Measurements from ENCODE around the gene RPS19BP1.
"Not testable (repeated sequence)": the region's sequence is repeated elsewhere in the genome, so short reads cannot be mapped to it uniquely, and the experiment has no call there.

The RPS19BP1 gene

DNA sequence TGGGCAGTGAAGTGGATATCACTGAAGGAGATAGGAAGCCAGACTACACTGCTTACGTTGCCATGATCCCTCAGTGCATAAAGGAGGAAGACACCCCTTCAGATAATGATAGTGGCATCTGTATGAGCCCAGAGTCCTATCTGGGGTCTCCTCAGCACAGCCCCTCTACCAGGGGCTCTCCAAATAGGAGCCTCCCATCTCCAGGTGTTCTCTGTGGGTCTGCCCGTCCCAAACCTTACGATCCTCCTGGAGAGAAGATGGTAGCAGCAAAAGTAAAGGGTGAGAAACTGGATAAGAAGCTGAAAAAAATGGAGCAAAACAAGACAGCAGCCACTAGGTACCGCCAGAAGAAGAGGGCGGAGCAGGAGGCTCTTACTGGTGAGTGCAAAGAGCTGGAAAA is 10.5 kb downstream of the RPS19BP1 start:
- peak overlapping the region; percentile 98 for H3K27ac Mint-ChIP-seq (ENCODE audit: low read depth)
- not testable (repeated sequence) for DNase-seq (ENCODE audit: low spot score in 2 of 2); ATAC-seq (replicated peaks; ENCODE audit: extremely low read depth, poor library complexity, severe bottlenecking); H3K27me3 Mint-ChIP-seq; H3K9me3 Mint-ChIP-seq
- peaks cover 63% of the 10 kb centered on the region for H3K36me3 Mint-ChIP-seq (ENCODE audit: insufficient read depth)
- H3K4me3 Mint-ChIP-seq = peak overlapping the region; percentile 90
- H3K4me1 Mint-ChIP-seq = peaks cover 46% of the 10 kb centered on the region

DNA sequence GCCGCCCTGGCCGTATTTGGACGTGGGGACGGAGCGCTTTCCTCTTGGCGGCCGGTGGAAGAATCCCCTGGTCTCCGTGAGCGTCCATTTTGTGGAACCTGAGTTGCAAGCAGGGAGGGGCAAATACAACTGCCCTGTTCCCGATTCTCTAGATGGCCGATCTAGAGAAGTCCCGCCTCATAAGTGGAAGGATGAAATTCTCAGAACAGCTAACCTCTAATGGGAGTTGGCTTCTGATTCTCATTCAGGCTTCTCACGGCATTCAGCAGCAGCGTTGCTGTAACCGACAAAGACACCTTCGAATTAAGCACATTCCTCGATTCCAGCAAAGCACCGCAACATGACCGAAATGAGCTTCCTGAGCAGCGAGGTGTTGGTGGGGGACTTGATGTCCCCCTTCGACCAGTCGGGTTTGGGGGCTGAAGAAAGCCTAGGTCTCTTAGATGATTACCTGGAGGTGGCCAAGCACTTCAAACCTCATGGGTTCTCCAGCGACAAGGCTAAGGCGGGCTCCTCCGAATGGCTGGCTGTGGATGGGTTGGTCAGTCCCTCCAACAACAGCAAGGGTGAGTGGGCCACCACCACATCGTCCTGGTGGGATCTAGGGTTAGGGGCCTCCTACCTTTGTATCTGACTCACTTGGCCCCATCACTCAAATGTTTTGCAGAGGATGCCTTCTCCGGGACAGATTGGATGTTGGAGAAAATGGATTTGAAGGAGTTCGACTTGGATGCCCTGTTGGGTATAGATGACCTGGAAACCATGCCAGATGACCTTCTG is 11.3 kb downstream of the RPS19BP1 start:
- Mint-ChIP-seq H3K4me3 (peak overlapping the region; percentile 90), H3K4me1 (peaks cover 40% of the 10 kb centered on the region), H3K36me3 (ENCODE audit: insufficient read depth) (peaks cover 61% of the 10 kb centered on the region), H3K27ac (ENCODE audit: low read depth) (peak overlapping the region; percentile 98)
- H3K27me3 Mint-ChIP-seq; ATAC-seq (replicated peaks; ENCODE audit: extremely low read depth, poor library complexity, severe bottlenecking); DNase-seq (ENCODE audit: low spot score in 2 of 2); H3K9me3 Mint-ChIP-seq: not testable (repeated sequence)

DNA sequence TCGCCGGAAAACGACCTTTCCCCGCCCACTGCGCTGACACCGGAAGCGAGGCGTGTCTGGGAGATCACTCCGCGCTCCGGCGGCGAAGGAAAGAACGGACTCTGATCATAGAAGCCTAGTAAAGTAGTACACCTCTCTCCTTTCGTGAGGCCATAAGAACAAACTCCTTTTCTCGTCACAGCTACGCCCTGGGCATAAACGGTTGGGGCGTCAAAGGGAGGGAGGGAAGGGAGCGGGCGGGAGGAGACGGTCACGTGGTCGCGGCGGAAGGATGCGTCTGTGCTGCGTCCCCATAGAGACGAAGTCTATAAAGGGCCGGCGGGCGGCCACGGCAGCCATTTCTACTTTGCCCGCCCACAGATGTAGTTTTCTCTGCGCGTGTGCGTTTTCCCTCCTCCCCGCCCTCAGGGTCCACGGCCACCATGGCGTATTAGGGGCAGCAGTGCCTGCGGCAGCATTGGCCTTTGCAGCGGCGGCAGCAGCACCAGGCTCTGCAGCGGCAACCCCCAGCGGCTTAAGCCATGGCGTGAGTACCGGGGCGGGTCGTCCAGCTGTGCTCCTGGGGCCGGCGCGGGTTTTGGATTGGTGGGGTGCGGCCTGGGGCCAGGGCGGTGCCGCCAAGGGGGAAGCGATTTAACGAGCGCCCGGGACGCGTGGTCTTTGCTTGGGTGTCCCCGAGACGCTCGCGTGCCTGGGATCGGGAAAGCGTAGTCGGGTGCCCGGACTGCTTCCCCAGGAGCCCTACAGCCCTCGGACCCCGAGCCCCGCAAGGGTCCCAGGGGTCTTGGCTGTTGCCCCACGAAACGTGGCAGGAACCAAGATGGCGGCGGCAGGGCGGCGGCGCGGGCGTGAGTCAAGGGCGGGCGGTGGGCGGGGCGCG is 12.1 kb downstream of the RPS19BP1 start, which contains the start of gene ATF4:
Gene ATF4, plus strand, starts transcription at position 337 of the 880 bp plus-strand sequence. CDS start 884 bp downstream, outside the sequence.
- Mint-ChIP-seq H3K36me3 (ENCODE audit: insufficient read depth) (peaks cover 60% of the 10 kb centered on the region), H3K27me3 (no peaks in the 10 kb centered on the region), H3K4me3 (peak within 1 kb of the TSS; percentile 90), H3K9me3 (no peaks in the 10 kb centered on the region), H3K4me1 (peaks cover 37% of the 10 kb centered on the region), H3K27ac (ENCODE audit: low read depth) (peak within 1 kb of the TSS; percentile 98)
- ATAC-seq (replicated peaks; ENCODE audit: extremely low read depth, poor library complexity, severe bottlenecking) (peak; percentile 45), DNase-seq (ENCODE audit: low spot score in 2 of 2) (peak; percentile 88 to 96)

DNA sequence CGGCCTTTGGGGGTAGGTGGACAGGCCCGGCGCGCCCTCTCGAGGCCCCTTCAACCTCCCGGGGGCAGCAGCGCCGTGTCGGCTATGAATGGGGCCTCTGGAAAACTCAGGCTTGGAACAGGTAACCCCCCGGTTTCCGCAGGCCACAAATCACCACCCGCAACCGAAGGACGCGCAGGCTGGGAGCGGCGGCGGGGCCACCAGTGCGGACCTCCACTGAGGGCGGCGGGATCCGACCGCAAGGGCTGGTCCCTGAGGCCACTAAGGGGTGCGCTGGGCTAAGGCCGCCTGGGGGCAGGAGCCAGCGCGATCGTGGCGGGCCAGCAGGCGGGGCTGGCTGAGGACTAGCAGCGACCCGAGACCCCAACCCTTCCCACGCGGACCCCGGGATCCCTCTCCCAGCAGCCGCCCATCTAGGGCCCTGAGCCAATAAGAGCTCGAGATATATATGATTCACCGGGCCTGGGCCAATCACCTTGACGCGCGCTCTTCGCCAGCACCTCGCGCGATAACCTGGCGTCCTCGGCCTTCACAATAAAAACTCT is 12.8 kb downstream of the RPS19BP1 start:
- Mint-ChIP-seq H3K9me3 (no peaks in the 10 kb centered on the region), H3K27ac (ENCODE audit: low read depth) (peak overlapping the region; percentile 98), H3K4me1 (peaks cover 32% of the 10 kb centered on the region), H3K4me3 (peak overlapping the region; percentile 90), H3K36me3 (ENCODE audit: insufficient read depth) (peaks cover 60% of the 10 kb centered on the region), H3K27me3 (no peaks in the 10 kb centered on the region)
- no peak for DNase-seq (ENCODE audit: low spot score in 2 of 2)
- ATAC-seq (replicated peaks; ENCODE audit: extremely low read depth, poor library complexity, severe bottlenecking) = peak; percentile 93

DNA sequence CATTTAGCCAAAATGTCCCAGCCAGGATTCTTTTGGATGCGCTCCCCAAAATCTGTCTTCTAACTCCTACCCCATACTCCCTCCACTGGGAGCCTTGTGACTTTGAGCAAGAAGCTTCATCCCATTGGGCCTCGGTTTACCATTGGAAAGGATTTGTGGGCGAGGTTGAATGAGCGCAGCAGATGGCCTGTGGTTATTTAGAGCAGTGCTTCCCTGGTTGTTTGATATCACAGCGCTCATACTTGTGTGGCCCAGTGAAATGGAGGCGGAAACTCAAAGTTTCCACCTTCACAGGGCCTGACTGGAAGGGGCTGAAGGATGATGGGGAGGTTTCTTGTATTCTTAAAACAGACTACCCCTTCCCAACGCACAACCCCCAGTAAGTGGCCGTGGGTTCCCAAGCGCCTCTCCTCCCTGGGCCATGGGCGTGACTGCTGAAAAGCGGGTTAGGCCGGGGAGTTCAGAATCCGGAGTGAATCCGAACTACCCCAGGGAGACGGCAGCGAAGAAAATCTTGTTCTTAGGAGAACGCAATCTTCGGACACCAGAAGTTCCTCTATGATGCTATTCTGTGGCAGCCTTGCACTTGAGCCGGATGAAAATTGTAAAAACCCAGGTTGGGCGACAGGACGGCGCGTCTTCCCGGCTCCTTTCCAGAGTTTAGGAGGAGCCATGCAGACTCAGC is 13.4 kb downstream of the RPS19BP1 start:
- Mint-ChIP-seq H3K36me3 (ENCODE audit: insufficient read depth) (peaks cover 58% of the 10 kb centered on the region), H3K4me1 (peaks cover 34% of the 10 kb centered on the region), H3K4me3 (peak overlapping the region; percentile 90)

DNA sequence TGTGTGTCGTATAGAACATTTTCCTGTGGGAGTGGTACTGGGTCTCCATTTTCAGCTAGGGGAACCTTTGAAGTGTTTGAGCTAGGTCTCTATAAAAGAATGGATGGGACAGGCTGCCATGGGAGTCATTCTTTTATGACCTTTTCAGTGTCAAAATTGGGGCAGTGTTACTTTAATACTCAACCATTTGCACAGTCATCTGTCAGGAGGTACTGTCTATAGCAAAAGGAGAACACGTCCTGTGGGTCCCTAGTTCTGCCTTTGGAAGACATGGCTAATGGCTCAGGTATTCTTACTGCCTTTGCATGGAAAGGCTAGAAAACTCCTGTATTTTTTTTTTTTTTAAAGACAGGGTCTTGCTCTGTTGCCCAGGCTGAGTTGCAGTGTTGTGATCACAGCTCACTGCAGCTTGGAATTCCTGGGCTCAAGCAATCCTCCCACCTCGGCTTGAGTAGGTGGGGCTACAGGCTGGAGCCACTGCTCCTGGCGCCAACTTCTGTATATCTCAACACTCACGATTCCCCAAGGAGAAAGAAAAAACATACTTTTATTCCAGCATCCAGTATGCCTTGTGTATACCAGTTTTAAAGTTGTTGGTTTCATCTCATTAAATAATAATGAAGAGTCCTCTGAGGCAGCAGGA is 14.3 kb downstream of the RPS19BP1 start:
- DNase-seq (ENCODE audit: low spot score in 2 of 2) (no peak), ATAC-seq (replicated peaks; ENCODE audit: extremely low read depth, poor library complexity, severe bottlenecking) (no peak)
- H3K27ac Mint-ChIP-seq (ENCODE audit: low read depth) = no peak overlapping the region
- no peaks in the 10 kb centered on the region for H3K9me3 Mint-ChIP-seq
- peaks cover 56% of the 10 kb centered on the region for H3K36me3 Mint-ChIP-seq (ENCODE audit: insufficient read depth)
- no peaks in the 10 kb centered on the region for H3K27me3 Mint-ChIP-seq
- H3K4me1 Mint-ChIP-seq = peaks cover 31% of the 10 kb centered on the region
- H3K4me3 Mint-ChIP-seq = peak overlapping the region; percentile 90

More for the DNA sequence above, 13.4 kb downstream of the RPS19BP1 start:
- peak overlapping the region; percentile 98 for H3K27ac Mint-ChIP-seq (ENCODE audit: low read depth)
- no peak for DNase-seq (ENCODE audit: low spot score in 2 of 2)
- H3K27me3 Mint-ChIP-seq = no peaks in the 10 kb centered on the region
- ATAC-seq (replicated peaks; ENCODE audit: extremely low read depth, poor library complexity, severe bottlenecking) = peak; percentile 1
- no peaks in the 10 kb centered on the region for H3K9me3 Mint-ChIP-seq

DNA sequence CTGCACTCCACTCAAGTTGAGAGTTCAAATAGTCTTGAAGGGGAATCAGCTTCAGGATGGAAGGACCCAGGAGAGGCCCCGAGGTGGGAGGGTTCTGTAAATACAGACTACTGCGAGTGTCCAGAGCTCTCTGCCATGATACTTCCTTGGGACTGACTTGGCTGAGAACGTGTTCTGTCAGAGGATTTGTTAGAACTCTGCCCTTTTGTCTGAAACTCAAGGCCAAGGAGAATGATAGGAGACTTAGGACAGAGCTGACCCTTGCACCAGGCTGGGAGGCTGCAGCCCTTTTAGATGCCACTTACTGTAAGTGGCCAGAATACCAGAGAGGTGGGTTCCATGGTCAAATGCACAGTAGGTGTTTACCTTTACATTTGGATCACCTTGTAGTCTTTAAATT is 15.1 kb downstream of the RPS19BP1 start:
- H3K27me3 Mint-ChIP-seq = no peaks in the 10 kb centered on the region
- H3K9me3 Mint-ChIP-seq = no peaks in the 10 kb centered on the region
- H3K36me3 Mint-ChIP-seq (ENCODE audit: insufficient read depth) = peaks cover 54% of the 10 kb centered on the region
- no peak for ATAC-seq (replicated peaks; ENCODE audit: extremely low read depth, poor library complexity, severe bottlenecking)
- H3K4me3 Mint-ChIP-seq = no peak overlapping the region
- no peak overlapping the region for H3K27ac Mint-ChIP-seq (ENCODE audit: low read depth)
- peaks cover 23% of the 10 kb centered on the region for H3K4me1 Mint-ChIP-seq
- DNase-seq (ENCODE audit: low spot score in 2 of 2) = no peak

DNA sequence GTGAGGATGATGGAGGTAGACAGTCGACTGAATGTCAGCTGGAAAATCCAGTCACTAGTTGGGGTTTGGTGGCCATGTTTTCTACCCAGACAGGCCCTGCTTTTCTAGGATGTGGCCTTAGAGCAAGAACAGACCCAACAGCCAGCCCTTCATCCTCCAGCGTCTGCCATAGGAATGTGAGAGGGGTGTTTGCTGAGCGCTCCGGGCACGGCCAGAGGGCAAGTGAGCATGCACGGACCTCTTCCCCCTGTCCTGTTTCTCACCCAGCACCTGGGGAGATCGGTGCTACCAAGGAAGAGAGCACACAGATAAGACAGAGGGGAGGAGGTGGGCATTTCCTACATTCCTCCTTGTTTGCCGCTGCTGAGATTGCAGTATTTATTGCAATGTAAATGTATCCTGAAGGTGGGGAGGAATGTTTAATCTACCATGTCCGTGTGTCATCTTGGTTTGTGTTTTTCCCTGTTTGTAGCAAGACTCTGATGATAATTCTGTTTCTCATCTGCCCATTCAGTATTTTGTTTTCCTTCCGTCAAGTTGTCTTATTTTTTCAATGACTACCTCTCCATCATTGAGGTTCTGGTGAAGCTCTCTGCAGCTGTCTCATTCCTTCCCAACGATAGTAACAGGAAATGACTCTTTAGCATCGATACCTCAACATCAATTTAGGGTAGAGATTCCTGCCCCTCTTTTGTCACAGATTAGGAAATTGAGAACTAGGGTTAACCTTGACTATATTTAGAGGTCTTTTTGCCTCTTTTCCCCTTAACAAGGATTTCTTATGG is 17.1 kb downstream of the RPS19BP1 start:
- Mint-ChIP-seq H3K36me3 (ENCODE audit: insufficient read depth) (peaks cover 40% of the 10 kb centered on the region), H3K27me3 (no peaks in the 10 kb centered on the region), H3K27ac (ENCODE audit: low read depth) (no peak overlapping the region), H3K4me3 (no peak overlapping the region), H3K9me3 (no peaks in the 10 kb centered on the region), H3K4me1 (peaks cover 14% of the 10 kb centered on the region)
- no peak for DNase-seq (ENCODE audit: low spot score in 2 of 2)
- ATAC-seq (replicated peaks; ENCODE audit: extremely low read depth, poor library complexity, severe bottlenecking) = no peak

DNA sequence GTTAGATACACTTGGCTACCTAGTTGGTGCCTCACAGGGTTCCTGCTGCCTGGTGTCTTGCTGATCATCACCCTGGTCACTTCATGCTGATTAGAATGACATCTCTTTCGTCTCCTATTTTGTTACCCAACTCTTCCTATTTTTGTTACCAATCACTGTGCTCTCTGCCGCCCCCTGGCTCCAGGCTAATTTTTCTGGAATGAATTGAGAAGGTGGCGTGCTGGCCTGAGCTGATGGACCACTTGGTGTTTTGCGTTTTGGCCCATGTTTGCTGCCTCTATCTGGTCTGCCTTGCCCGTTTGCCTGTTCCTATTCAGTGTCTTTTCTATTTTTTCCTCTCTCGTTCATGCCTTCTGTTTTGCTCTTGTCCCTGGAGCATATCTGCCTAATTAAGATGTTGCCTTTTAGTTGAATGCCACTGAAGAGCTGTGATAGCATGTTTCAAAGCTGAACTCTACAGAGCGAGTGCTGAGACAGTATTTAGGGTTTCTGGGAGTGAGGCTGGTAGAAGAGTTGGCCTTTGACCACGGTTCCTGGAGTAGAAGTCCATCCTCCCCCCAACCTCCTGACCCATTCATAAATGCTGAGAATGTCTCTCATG is 18.1 kb downstream of the RPS19BP1 start:
- DNase-seq (ENCODE audit: low spot score in 2 of 2) (no peak), ATAC-seq (replicated peaks; ENCODE audit: extremely low read depth, poor library complexity, severe bottlenecking) (no peak)
- H3K9me3 Mint-ChIP-seq = no peaks in the 10 kb centered on the region
- no peak overlapping the region for H3K27ac Mint-ChIP-seq (ENCODE audit: low read depth)
- no peak overlapping the region for H3K4me3 Mint-ChIP-seq
- H3K36me3 Mint-ChIP-seq (ENCODE audit: insufficient read depth) = peaks cover 35% of the 10 kb centered on the region
- H3K4me1 Mint-ChIP-seq = peaks cover 18% of the 10 kb centered on the region
- H3K27me3 Mint-ChIP-seq = no peaks in the 10 kb centered on the region

DNA sequence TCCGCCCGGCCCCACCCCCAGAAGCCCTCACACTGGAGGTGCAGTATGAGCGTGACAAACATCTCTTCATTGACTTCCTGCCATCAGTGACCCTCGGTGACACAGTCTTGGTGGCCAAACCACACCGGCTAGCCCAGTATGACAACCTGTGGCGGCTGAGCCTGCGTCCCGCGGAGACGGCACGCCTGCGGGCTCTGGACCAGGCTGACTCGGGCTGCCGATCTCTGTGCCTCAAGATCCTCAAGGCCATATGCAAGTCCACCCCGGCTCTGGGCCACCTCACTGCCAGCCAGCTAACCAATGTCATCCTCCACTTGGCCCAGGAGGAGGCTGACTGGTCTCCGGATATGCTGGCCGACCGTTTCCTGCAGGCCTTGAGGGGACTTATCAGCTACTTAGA is 18.8 kb downstream of the RPS19BP1 start:
- Mint-ChIP-seq H3K27ac (ENCODE audit: low read depth) (no peak overlapping the region), H3K4me3 (no peak overlapping the region), H3K9me3 (no peaks in the 10 kb centered on the region), H3K36me3 (ENCODE audit: insufficient read depth) (peaks cover 37% of the 10 kb centered on the region), H3K4me1 (peaks cover 25% of the 10 kb centered on the region), H3K27me3 (no peaks in the 10 kb centered on the region)
- DNase-seq (ENCODE audit: low spot score in 2 of 2) (no peak), ATAC-seq (replicated peaks; ENCODE audit: extremely low read depth, poor library complexity, severe bottlenecking) (no peak)

DNA sequence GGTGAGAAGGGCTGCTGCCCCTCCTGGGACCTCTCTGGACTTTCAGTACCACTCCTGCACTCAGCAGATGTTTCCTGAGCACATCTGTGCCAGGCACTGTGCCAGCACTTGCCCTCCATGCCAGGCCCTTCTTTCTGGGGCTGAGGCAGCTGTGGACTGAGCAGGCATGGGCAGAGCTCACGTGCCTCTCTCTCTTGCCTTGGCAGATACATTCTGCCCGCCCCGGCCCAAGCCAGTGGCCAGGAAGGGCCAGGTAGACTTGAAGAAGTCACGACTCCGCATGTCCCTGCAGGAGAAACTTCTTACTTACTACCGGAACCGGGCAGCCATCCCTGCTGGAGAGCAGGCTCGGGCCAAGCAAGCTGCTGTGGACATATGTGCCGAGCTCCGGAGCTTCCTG is 20.5 kb downstream of the RPS19BP1 start:
- Mint-ChIP-seq H3K4me3 (no peak overlapping the region), H3K36me3 (ENCODE audit: insufficient read depth) (peaks cover 46% of the 10 kb centered on the region), H3K27me3 (no peaks in the 10 kb centered on the region), H3K9me3 (no peaks in the 10 kb centered on the region), H3K27ac (ENCODE audit: low read depth) (no peak overlapping the region), H3K4me1 (peaks cover 34% of the 10 kb centered on the region)
- DNase-seq (ENCODE audit: low spot score in 2 of 2) (no peak), ATAC-seq (replicated peaks; ENCODE audit: extremely low read depth, poor library complexity, severe bottlenecking) (no peak)

Measured in central memory CD8-positive, alpha-beta T cell (primary cell).